Measurements from ENCODE around the gene AP2S1. TPM values are rescaled to one million over a fixed set of nuclear protein-coding genes. Genes with fewer than 3 reads are reported as not detected.

AP2S1 gene
- total and polyA plus RNA-seq, 2 donors (not counting 3 experiments of a cell fraction or from before 2014, with no cell fraction given): 313 to 376 TPM

- Histone ChIP-seq H3K4me3 (replicated peaks in 1 of 3; ENCODE audit: insufficient read depth in 1 of 3, low read depth in 1 of 3, low read length in 3 of 3) (no peak overlapping the region), H3K9me3 (replicated peaks; ENCODE audit: control insufficient read depth, insufficient read depth, low read length) (no peaks in the 10 kb centered on the region), H3K36me3 (ENCODE audit: control insufficient read depth in 2 of 2, extremely low read depth in 1 of 2, insufficient read depth in 2 of 2, low read length in 2 of 2) (no peaks in the 10 kb centered on the region), H3K9ac (replicated peaks; ENCODE audit: extremely low read depth, insufficient read depth, low read length) (no peak overlapping the region), H3K27ac (ENCODE audit: insufficient read depth, low read depth, low read length) (no peak overlapping the region), H3K4me2 (ENCODE audit: insufficient read depth, low read length) (no peak overlapping the region), H2AFZ (ENCODE audit: low read depth, low read length) (no peak overlapping the region), H3K9me1 (replicated peaks; ENCODE audit: control insufficient read depth, extremely low read depth, insufficient read depth, low read length) (no peaks in the 10 kb centered on the region), H3K4me1 (ENCODE audit: control insufficient read depth, extremely low read depth, insufficient read depth, low read length) (peaks cover 3% of the 10 kb centered on the region), H4K20me1 (replicated peaks; ENCODE audit: control insufficient read depth, extremely low read depth, insufficient read depth, low read length) (no peaks in the 10 kb centered on the region), H3K79me2 (ENCODE audit: control insufficient read depth, insufficient read depth, low read length) (no peaks in the 10 kb centered on the region), H3K27me3 (ENCODE audit: control insufficient read depth in 2 of 2, insufficient read depth in 2 of 2, low read length in 2 of 2) (no peaks in the 10 kb centered on the region)
- CTCF ChIA-PET: interaction anchor here (2.2 kb wide), 1 partner anchor 59 kb away, joined by 6 read pairs; no protein-coding TSS in a partner anchor
- DNase-seq (ENCODE audit: low read depth, low spot score) (no peak), FAIRE-seq (no peak)
- intact Hi-C loops (cut with micrococcal nuclease): no loop called here
- BruUV-seq (replicated peaks): no TSS peak
- TF ChIP-seq POLR2AphosphoS5 (IDR thresholded peaks at IDR 0.05; ENCODE audit: insufficient read depth, low read depth, low read length): no peak
- no peak for TF ChIP-seq EZH2 (IDR thresholded peaks at IDR 0.05; ENCODE audit: borderline replicate concordance, low read depth, low read length, severe bottlenecking)
- TF ChIP-seq JUN (IDR thresholded peaks at IDR 0.05; ENCODE audit: borderline replicate concordance, insufficient read depth, insufficient read length, low read depth): no peak
- TF ChIP-seq FOS (IDR thresholded peaks at IDR 0.05; ENCODE audit: borderline replicate concordance, insufficient read depth, low read length): no peak
- TF ChIP-seq CTCF (IDR thresholded peaks at IDR 0.05; ENCODE audit: extremely low read depth in 1 of 2, insufficient read depth in 1 of 2, low read depth in 1 of 2, low read length in 2 of 2): no peak
- no peak for TF ChIP-seq GATA2 (IDR thresholded peaks at IDR 0.05; ENCODE audit: insufficient read depth, insufficient read length, low read depth, low read length)
- no peak for TF ChIP-seq POLR2A (IDR thresholded peaks at IDR 0.05; ENCODE audit: low read depth, low read length)
- TF ChIP-seq MYC (IDR thresholded peaks at IDR 0.05; ENCODE audit: low read depth, low read length): no peak
- TF ChIP-seq, protein P1, sequence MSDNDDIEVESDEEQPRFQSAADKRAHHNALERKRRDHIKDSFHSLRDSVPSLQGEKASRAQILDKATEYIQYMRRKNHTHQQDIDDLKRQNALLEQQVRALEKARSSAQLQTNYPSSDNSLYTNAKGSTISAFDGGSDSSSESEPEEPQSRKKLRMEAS (IDR thresholded peaks at IDR 0.05; ENCODE audit: insufficient read depth, insufficient read length): no peak
- POLR2A ChIA-PET: no interaction called here
- dilution Hi-C loops (cut with MboI; ENCODE audit: extremely low pct_ligation_motif_present, low sequenced_read_pairs): no loop called here
Observed at GRCh38 chr19:46825731-46826055, 25.0 kb downstream of the AP2S1 start.

All from endothelial cell of umbilical vein (primary cell).